GM12878 (cell line): ENCODE data around the gene ENG. TPM values are rescaled to one million over a fixed set of nuclear protein-coding genes. Genes with fewer than 3 reads are reported as not detected.

Source experiments
- ATAC-seq: fragments of 200-7000 bp; cut with Tn5 transposase; 3 replicates; pipeline ENCODE4 v1.9.1; 2020; ENCODE audit warnings: mild to moderate bottlenecking, moderate library complexity
- BruUV-seq: library from RNA; stranded (reverse); fragments of 400-500 nt; replicated peaks from 2 replicates; lab custom pipeline; 2021; lab: Mats Ljungman, UMichigan
- CTCF ChIA-PET: fragments of 300-600 bp; sonication (Branson Sonifier 250); formaldehyde crosslinking; extraction: SDS; loops from one replicate; lab custom pipeline; 2021; ENCODE audit warnings: inconsistent platforms; lab: Yijun Ruan, JAX
- POLR2A ChIA-PET: fragments of 350-600 bp; formaldehyde crosslinking; extraction: SDS; loops from one replicate; lab custom pipeline; 2021; ENCODE audit warnings: inconsistent platforms; lab: Charles Lee
- RAD21 ChIA-PET: fragments of 300-600 bp; sonication (Branson Sonifier 250); formaldehyde crosslinking; loops from one replicate; lab custom pipeline; 2023; ENCODE audit warnings: antibody characterized with exemption; ENCODE audit not compliant: unreplicated experiment; lab: Charles Lee
- SMC1A ChIA-PET: fragments of 300-600 bp; sonication (Branson Sonifier 250); formaldehyde crosslinking; loops from one replicate; lab custom pipeline; 2023; ENCODE audit not compliant: unreplicated experiment, uncharacterized antibody; lab: Charles Lee
- DNase-seq: peaks from one replicate; pipeline ENCODE4 v3.0.0-alpha.2; 2011; ENCODE audit warnings: low read depth, low spot score
- FAIRE-seq: peaks from 3 replicates; lab custom pipeline; 2011; peaks lifted over from hg19 to GRCh38; lab: Jason Lieb, UNC
- H2AFZ ChIP-seq: 2 replicates; pipeline ENCODE4 v1.6.0; 2011; ENCODE audit warnings: low read depth, low read length, control low read depth; ENCODE audit not compliant: control insufficient read depth
- H3K27ac ChIP-seq: 2 replicates; pipeline ENCODE4 v1.5.1; 2011; ENCODE audit warnings: control low read depth; ENCODE audit not compliant: control insufficient read depth, insufficient read depth
- H3K27me3 ChIP-seq, 2 experiments: replicated peaks in 1 of 2; 2 replicates each; pipeline versions ENCODE4 v1.6.0 to v1.6.1; 2011; ENCODE audit warnings: low read length in 1 of 2; ENCODE audit not compliant: control insufficient read depth in 2 of 2, insufficient read depth in 2 of 2
- H3K36me3 ChIP-seq, 2 experiments: 2 replicates each; pipeline ENCODE4 v1.5.1; 2011; ENCODE audit warnings: low read length in 1 of 2; ENCODE audit not compliant: control insufficient read depth in 2 of 2, insufficient read depth in 2 of 2
- H3K4me1 ChIP-seq: 2 replicates; pipeline ENCODE4 v1.6.1; 2011; ENCODE audit warnings: mild to moderate bottlenecking, low read length, moderate library complexity, mixed read lengths; ENCODE audit not compliant: control insufficient read depth, insufficient read depth
- H3K4me2 ChIP-seq: 2 replicates; pipeline ENCODE4 v1.6.0; 2011; ENCODE audit warnings: control low read depth; ENCODE audit not compliant: control insufficient read depth, insufficient read depth
- H3K4me3 ChIP-seq: fragments of 200-600 bp; sonication (generic); 2 replicates; pipeline ENCODE4 v1.5.1; 2016
- H3K79me2 ChIP-seq: 2 replicates; pipeline ENCODE4 v1.6.0; 2011; ENCODE audit warnings: low read length; ENCODE audit not compliant: control insufficient read depth, insufficient read depth
- H3K9ac ChIP-seq: 2 replicates; pipeline ENCODE4 v1.8.0; 2011; ENCODE audit warnings: low read length, control low read depth, mixed read lengths; ENCODE audit not compliant: control insufficient read depth, insufficient read depth
- H3K9me3 ChIP-seq: replicated peaks from 3 replicates; pipeline ENCODE4 v1.5.1; 2011; ENCODE audit warnings: mild to moderate bottlenecking, low read length; ENCODE audit not compliant: control insufficient read depth, insufficient read depth
- H4K20me1 ChIP-seq: 2 replicates; pipeline ENCODE4 v1.6.0; 2011; ENCODE audit not compliant: control insufficient read depth, insufficient read depth
- ASH2L ChIP-seq: fragments of 300-600, 200-600 bp; sonication (generic); IDR thresholded peaks from 2 replicates; pipeline ENCODE4 v1.6.1; 2017; ENCODE audit warnings: low read depth, mild to moderate bottlenecking, borderline replicate concordance
- CTCF ChIP-seq, 3 experiments: IDR thresholded peaks in 2 of 3; conservative IDR thresholded peaks in 1 of 3; 2 replicates each; pipeline ENCODE4 v1.5.1; 2011; ENCODE audit warnings: low read depth in 3 of 3, low read length in 3 of 3, mild to moderate bottlenecking in 3 of 3, control low read depth in 2 of 3, moderate library complexity in 2 of 3, inconsistent platforms in 1 of 3, mixed read lengths in 1 of 3; ENCODE audit not compliant: control insufficient read depth in 2 of 3, insufficient read depth in 1 of 3; ENCODE audit errors: extremely low read depth in 1 of 3
- IKZF1 ChIP-seq: fragments of 450-650 bp; conservative IDR thresholded peaks from 2 replicates; pipeline ENCODE4 v1.6.1; 2017; ENCODE audit warnings: antibody characterized with exemption, mild to moderate bottlenecking
- IRF5 ChIP-seq: fragments of 450-650 bp; IDR thresholded peaks from 2 replicates; pipeline ENCODE4 v1.6.1; 2017; ENCODE audit warnings: borderline replicate concordance
- POLR2A ChIP-seq: IDR thresholded peaks from 2 replicates; pipeline ENCODE4 v1.6.1; 2011; ENCODE audit warnings: low read depth, mild to moderate bottlenecking, low read length
- POU2F2 ChIP-seq: IDR thresholded peaks from 3 replicates; pipeline ENCODE4 v1.6.1; 2011; ENCODE audit warnings: low read depth, mild to moderate bottlenecking, low read length, borderline replicate concordance
- WGBS: methylation state at CpG from one replicate; pipeline ENCODE4 v1.1.6; 2016; ENCODE audit warnings: low lambda C conversion rate; ENCODE audit not compliant: insufficient replicate concordance, insufficient coverage; ENCODE audit errors: missing lambda C conversion rate; 5-methylcytosine and 5-hydroxymethylcytosine counted together
- in situ Hi-C: fragments of 300-500 bp; cut with MboI; formaldehyde crosslinking; loops from 9 replicates; pipeline ENCODE4 v1.14.3; 2018; ENCODE audit warnings: mixed read lengths
- intact Hi-C: fragments of 100-400 bp; cut with micrococcal nuclease; formaldehyde crosslinking; loops from one replicate; pipeline ENCODE4 v1.14.2; 2022; ENCODE audit not compliant: unreplicated experiment
- polyA plus RNA-seq, 11 experiments: library from polyadenylated mRNA; depleted of rRNA in 4 of 11; unstranded in 6 of 11; stranded (reverse) in 5 of 11; fragments of >200 nt; fragmentation: Nextera tagmentation in 4 of 11; fragmentation: Illumina TruSeq in 1 of 11; extraction: Ambion mirVana in 4 of 11; extraction: Trizol in 1 of 11; gene quantifications; 1 replicate in 1 of 11; 2 replicates in 10 of 11; pipeline versions ENCODE4 v1.2.1 to v1.2.3, GENCODE V29; 2011 to 2016; ENCODE audit warnings: inconsistent platforms in 2 of 11, missing spikeins in 2 of 11, low read depth in 1 of 11
- total RNA-seq, 4 experiments: library from RNA; depleted of rRNA in 3 of 4; stranded (reverse); fragments of >200 nt in 3 of 4; fragmentation: Illumina TruSeq in 1 of 4; extraction: Trizol in 1 of 4; gene quantifications; 2 replicates each; pipeline versions ENCODE4 v1.2.1 to v1.2.3, GENCODE V29; 2013 to 2021
- TF ChIP-seq, protein P1 (sequence below): fragments of 450-650 bp; formaldehyde crosslinking; IDR thresholded peaks from 2 replicates; pipeline ENCODE4 v1.4.0; 2020; ENCODE audit warnings: mild to moderate bottlenecking, moderate library complexity
- TF ChIP-seq, protein P2 (sequence below): fragments of 450-650 bp; conservative IDR thresholded peaks from 2 replicates; pipeline ENCODE4 v1.6.1; 2017; ENCODE audit warnings: mild to moderate bottlenecking, moderate library complexity
- TF ChIP-seq, protein P3 (sequence below): fragments of 150-350 bp; IDR thresholded peaks from 2 replicates; pipeline ENCODE4 v1.6.1; 2014; ENCODE audit warnings: mild to moderate bottlenecking, low read depth, low read length
- TF ChIP-seq, protein P4 (sequence below): IDR thresholded peaks from 2 replicates; pipeline ENCODE4 v1.6.1; 2012; ENCODE audit warnings: low read depth, low read length, improper control_type of control experiment

The ENG gene
- total and polyA plus RNA-seq, 10 of the 15 experiments (the other 5 are each of a cell fraction or from before 2014, with no cell fraction given), result 0.14 to 10.1 (median 2.0) TPM

GRCh38 chr9:127769101-127769500 is 85.4 kb downstream of the ENG start:
- POLR2A ChIA-PET, result interaction anchor here (3.5 to 3.6 kb wide), 2 partner anchors 11 to 16 kb away, joined by 24 to 42 read pairs; partner anchors contain the start of gene CDK9
- SMC1A ChIA-PET, result interaction anchor here (0.8 to 1.2 kb wide), 3 partner anchors 10 to 16 kb away, joined by 4 to 6 read pairs (median 5); partner anchors contain the start of gene SH2D3C
- Histone ChIP-seq H3K9ac (no peak overlapping the region), H3K27me3 (no peaks in the 10 kb centered on the region), H3K36me3 (peaks cover 5 to 34% of the 10 kb centered on the region in 2 experiments), H3K4me1 (peaks cover 24% of the 10 kb centered on the region), H3K4me3 (no peak overlapping the region), H3K4me2 (no peak overlapping the region), H3K27ac (no peak overlapping the region), H4K20me1 (peaks cover 3% of the 10 kb centered on the region; the same call in 1 of the 2 replicates), H3K79me2 (peaks cover 13% of the 10 kb centered on the region), H2AFZ (no peak overlapping the region), H3K9me3 (no peaks in the 10 kb centered on the region)
- ATAC-seq (no peak), FAIRE-seq (no peak), DNase-seq (no peak)
- no TSS peak for BruUV-seq
- in situ Hi-C loops (no loop called here), intact Hi-C loops (no loop called here)
- RAD21 ChIA-PET, result interaction anchor here (0.7 to 7.6 kb wide), 2 partner anchors 10 to 15 kb away, joined by 3 to 61 read pairs; partner anchors contain the start of gene CDK9
- 94% methylated on average over 5 of the region's 5 CpGs for WGBS
- CTCF ChIA-PET, result interaction anchor here (1.4 to 9.2 kb wide), 5 partner anchors 10 to 152 kb away, joined by 3 to 75 read pairs (median 19); partner anchors contain the start of genes CDK9, SH2D3C and TOR2A
- TF ChIP-seq IKZF1 (no peak), CTCF (IDR thresholded peaks at IDR 0.05 in 2 of 3, conservative IDR thresholded peaks at IDR 0.05 in 1 of 3; ENCODE audit: control insufficient read depth in 2 of 3, extremely low read depth in 1 of 3, insufficient read depth in 1 of 3, low read depth in 3 of 3, low read length in 3 of 3) (no peak), IRF5 (no peak), POU2F2 (no peak), POLR2A (no peak), ASH2L (no peak)
- TF ChIP-seq, protein P1, sequence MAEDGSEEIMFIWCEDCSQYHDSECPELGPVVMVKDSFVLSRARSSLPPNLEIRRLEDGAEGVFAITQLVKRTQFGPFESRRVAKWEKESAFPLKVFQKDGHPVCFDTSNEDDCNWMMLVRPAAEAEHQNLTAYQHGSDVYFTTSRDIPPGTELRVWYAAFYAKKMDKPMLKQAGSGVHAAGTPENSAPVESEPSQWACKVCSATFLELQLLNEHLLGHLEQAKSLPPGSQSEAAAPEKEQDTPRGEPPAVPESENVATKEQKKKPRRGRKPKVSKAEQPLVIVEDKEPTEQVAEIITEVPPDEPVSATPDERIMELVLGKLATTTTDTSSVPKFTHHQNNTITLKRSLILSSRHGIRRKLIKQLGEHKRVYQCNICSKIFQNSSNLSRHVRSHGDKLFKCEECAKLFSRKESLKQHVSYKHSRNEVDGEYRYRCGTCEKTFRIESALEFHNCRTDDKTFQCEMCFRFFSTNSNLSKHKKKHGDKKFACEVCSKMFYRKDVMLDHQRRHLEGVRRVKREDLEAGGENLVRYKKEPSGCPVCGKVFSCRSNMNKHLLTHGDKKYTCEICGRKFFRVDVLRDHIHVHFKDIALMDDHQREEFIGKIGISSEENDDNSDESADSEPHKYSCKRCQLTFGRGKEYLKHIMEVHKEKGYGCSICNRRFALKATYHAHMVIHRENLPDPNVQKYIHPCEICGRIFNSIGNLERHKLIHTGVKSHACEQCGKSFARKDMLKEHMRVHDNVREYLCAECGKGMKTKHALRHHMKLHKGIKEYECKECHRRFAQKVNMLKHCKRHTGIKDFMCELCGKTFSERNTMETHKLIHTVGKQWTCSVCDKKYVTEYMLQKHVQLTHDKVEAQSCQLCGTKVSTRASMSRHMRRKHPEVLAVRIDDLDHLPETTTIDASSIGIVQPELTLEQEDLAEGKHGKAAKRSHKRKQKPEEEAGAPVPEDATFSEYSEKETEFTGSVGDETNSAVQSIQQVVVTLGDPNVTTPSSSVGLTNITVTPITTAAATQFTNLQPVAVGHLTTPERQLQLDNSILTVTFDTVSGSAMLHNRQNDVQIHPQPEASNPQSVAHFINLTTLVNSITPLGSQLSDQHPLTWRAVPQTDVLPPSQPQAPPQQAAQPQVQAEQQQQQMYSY (CRISPR knock-in tag), result no peak
- TF ChIP-seq, protein P2, sequence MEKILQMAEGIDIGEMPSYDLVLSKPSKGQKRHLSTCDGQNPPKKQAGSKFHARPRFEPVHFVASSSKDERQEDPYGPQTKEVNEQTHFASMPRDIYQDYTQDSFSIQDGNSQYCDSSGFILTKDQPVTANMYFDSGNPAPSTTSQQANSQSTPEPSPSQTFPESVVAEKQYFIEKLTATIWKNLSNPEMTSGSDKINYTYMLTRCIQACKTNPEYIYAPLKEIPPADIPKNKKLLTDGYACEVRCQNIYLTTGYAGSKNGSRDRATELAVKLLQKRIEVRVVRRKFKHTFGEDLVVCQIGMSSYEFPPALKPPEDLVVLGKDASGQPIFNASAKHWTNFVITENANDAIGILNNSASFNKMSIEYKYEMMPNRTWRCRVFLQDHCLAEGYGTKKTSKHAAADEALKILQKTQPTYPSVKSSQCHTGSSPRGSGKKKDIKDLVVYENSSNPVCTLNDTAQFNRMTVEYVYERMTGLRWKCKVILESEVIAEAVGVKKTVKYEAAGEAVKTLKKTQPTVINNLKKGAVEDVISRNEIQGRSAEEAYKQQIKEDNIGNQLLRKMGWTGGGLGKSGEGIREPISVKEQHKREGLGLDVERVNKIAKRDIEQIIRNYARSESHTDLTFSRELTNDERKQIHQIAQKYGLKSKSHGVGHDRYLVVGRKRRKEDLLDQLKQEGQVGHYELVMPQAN, result no peak
- TF ChIP-seq, protein P3, sequence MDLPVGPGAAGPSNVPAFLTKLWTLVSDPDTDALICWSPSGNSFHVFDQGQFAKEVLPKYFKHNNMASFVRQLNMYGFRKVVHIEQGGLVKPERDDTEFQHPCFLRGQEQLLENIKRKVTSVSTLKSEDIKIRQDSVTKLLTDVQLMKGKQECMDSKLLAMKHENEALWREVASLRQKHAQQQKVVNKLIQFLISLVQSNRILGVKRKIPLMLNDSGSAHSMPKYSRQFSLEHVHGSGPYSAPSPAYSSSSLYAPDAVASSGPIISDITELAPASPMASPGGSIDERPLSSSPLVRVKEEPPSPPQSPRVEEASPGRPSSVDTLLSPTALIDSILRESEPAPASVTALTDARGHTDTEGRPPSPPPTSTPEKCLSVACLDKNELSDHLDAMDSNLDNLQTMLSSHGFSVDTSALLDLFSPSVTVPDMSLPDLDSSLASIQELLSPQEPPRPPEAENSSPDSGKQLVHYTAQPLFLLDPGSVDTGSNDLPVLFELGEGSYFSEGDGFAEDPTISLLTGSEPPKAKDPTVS, result no peak
- TF ChIP-seq, protein P4, sequence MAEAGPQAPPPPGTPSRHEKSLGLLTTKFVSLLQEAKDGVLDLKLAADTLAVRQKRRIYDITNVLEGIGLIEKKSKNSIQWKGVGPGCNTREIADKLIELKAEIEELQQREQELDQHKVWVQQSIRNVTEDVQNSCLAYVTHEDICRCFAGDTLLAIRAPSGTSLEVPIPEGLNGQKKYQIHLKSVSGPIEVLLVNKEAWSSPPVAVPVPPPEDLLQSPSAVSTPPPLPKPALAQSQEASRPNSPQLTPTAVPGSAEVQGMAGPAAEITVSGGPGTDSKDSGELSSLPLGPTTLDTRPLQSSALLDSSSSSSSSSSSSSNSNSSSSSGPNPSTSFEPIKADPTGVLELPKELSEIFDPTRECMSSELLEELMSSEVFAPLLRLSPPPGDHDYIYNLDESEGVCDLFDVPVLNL, result no peak
